AG09319 (cell line): Measurements from ENCODE around the gene DTD1.

ENCODE experiments used
- DNase-seq: peaks from one replicate; pipeline ENCODE4 v3.0.0-alpha.2; 2010; ENCODE audit warnings: low read depth; ENCODE audit errors: extremely low read depth
- TF ChIP-seq, protein P1 (sequence below): IDR thresholded peaks from 2 replicates; pipeline ENCODE4 v1.5.1; 2011; ENCODE audit warnings: low read depth, mild to moderate bottlenecking, inconsistent platforms, low read length, moderate library complexity

Gene DTD1

DNA sequence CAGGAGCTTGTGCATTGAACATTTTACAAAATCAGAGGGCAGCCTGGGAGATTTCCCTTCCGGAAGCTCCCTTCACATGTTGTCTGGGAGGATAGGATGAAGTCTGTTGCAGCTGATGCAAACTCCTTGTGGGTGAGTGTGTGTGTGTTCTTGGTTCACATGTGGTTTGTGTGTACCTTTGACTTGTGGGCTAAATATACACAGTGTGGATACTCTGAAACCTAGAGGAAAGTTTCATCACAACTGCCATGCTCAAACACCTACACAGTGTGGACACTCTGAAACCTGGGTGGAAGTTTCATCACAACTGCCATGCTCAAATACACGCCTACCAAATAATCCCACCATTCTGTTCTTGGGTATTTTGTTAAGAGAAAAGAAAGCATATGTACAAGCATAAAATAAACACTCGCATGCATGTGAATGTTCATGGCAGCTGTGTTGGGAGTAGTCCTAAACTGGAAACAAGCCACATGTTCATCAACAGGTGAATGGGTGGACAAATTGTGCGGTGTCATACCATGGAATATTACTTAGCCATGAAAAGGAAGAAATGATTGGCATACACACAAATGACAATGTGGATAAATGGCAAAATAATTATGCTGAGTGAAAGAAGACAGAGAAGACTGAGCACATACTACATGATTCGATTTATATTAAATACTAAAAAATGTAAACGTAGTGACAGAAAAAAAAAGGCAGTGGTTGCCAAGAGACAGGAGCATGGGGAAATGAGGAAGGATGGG, 227.5 kb downstream of the DTD1 start:
- TF ChIP-seq, protein P1, sequence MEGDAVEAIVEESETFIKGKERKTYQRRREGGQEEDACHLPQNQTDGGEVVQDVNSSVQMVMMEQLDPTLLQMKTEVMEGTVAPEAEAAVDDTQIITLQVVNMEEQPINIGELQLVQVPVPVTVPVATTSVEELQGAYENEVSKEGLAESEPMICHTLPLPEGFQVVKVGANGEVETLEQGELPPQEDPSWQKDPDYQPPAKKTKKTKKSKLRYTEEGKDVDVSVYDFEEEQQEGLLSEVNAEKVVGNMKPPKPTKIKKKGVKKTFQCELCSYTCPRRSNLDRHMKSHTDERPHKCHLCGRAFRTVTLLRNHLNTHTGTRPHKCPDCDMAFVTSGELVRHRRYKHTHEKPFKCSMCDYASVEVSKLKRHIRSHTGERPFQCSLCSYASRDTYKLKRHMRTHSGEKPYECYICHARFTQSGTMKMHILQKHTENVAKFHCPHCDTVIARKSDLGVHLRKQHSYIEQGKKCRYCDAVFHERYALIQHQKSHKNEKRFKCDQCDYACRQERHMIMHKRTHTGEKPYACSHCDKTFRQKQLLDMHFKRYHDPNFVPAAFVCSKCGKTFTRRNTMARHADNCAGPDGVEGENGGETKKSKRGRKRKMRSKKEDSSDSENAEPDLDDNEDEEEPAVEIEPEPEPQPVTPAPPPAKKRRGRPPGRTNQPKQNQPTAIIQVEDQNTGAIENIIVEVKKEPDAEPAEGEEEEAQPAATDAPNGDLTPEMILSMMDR = no peak
- DNase-seq = no peak
